HG02763 (cell line): Measurements from ENCODE around the gene TSPAN17.

Source experiments
- ATAC-seq: cut with Tn5 transposase; IDR thresholded peaks from one replicate; pipeline ENCODE4 v1.9.1; 2021; ENCODE audit warnings: mild to moderate bottlenecking, moderate library complexity; ENCODE audit not compliant: unreplicated experiment

Gene TSPAN17

DNA sequence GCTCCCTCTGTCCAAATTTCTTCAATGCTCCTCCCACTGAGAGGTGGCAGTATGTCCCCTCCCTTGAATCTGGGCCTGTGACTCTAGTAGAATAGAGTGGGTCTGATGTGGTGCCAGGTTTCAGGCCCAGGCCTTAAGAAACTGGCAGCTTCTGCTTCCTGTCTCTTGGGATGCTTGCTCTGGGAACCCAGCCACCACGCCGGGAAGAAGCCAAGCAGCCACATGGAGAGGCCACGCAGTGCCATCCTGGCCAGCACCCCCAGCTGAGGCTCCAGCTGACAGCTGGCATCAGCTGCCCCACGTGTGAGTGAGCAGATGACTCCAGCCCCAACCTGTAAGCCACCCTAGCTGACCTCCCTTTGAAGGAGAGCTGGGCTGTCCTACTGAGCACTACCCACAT is 7.3 kb upstream of the TSPAN17 start:
- ATAC-seq, result no peak

DNA sequence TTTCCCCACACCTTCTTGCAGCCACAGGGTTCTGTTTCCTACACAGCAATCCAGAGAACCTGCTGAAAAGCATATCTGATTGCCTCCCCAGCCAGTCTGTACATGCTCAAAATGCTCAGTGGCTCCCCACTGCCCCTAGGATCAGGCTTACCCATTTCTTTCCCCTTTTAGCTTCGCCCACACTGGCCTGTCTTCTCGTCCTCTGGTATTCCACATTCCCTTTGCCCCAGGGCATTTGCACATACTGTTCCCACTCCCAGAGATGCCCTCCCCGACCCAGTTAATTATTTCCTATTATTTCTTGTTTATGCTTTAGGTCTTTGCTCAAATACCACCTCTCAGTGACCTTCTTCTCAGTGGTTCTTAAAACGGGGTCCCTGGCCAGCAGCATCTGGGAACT is 6.7 kb upstream of the TSPAN17 start:
- no peak for ATAC-seq

DNA sequence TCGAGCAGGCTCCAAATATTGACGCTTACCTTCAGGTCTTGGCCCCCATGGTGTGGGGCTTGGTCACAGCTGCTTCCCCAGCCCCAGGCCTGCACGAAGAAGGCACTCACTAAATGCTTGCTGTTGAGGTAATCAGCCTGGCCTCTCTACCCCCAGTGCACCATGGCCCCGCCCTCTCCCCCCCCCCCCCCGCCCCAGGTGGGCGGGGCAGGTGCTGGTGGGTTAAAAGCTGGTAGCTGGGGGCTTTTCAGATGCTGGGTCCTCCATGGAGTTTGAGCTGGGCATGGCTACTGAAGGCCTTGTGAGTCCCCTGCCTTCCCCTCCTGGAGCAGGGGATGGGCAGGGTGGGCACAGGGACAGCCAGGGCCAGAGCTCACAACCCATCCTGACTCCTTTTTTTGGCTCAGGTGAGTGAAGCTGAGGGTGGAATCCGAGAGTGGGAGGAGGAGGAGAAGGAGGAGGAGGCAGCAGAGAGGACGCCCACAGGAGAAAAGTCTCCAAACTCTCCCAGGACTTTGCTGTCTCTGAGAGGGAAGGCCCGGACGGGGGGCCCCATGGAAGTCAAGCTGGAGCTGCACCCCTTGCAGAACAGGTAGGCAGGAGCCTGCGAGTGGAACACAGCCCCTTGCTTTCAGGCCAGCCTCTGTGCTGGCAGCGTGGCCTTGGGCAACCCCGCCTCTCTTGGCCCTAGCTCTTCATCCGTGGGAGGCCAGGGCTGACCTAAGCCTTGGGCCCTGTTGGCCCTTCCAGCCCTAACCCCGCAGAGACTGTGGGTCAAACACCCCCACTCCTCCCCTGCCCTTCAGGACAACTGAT is 4.4 kb upstream of the TSPAN17 start:
- ATAC-seq, result no peak

DNA sequence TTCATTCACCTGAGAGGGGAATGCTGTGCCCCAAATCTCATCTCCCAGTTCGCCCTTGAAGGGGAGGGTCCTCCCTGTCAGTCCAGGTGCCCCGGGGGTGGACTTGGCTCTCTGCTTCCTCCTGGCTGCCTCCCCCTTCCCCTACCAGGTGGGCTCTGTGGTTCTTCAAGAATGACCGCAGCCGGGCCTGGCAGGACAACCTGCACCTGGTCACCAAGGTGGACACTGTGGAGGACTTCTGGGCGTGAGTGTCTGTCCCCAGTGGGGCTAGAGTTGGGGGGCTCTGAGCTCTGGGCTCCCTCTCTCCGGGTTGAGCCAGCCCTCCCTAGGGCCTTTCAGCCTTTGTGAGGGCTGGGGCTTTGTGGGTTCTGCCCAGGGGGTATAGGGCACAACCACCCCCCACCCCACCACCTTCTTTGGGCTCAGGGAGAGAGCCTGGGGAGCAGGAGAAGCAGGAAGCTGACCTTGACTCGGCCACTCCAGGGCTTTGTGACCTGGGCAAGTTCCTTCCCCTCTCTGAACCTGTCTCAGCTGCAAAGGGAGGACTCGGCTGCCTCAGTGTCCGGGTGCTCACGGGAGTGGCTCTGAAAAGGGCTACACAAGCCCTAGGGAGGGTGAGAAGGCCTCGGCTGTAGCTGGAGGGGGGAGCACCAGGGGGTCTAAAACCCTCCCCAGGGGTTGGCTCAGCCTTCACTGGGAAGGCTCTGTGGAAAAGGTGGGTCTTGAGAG is 3.6 kb upstream of the TSPAN17 start:
- ATAC-seq, result no peak

DNA sequence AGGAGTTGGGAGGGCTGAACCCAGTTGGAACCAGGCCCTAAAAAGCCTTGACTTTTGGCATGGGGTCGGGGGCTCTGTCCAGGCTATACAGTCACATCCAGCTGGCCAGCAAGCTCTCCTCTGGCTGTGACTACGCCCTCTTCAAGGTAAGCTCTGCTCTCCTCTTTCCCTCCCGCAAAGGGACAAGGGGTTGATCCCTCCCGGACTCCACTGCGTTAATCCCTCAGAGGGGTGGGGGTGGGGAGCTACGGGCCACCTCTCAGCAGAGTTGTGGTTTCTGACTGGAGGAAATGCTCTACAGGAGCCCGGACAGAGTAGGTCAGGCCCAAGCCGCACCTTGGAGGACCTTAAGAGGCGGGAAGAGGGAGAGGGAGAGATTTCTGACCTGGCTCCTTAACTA is 3.0 kb upstream of the TSPAN17 start:
- ATAC-seq, result no peak

DNA sequence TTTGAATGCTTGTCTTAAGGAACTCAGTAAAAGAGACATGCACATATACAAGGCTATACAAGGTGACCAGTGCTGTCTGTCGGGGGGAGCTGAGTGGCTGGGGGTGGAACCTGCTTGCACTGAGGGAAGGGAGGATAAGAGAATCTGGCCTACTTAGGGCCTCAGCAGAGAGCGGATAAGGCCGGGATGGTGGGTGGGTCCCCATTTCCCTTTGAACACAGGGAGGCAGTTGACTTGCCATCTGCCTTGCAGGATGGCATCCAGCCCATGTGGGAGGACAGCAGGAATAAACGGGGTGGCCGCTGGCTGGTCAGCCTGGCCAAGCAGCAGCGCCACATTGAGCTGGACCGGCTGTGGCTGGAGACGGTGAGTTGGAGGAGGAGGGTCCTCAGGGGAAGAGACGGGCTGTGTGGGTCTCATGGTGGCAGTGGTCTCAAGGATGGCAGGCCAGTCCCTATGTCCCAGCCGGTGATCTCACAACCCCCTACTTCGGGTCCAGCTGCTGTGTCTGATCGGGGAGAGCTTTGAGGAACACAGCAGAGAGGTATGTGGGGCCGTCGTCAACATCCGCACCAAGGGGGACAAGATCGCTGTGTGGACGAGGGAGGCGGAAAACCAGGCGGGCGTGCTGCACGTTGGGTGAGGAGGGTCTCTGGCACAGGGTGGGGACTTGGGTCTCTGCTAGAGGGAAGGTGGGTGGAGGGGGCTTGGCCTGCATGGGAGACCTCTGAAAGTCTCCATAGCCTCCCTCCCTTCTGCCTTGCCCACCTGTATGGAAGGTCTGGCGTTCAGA is 2.2 kb upstream of the TSPAN17 start:
- no peak for ATAC-seq

DNA sequence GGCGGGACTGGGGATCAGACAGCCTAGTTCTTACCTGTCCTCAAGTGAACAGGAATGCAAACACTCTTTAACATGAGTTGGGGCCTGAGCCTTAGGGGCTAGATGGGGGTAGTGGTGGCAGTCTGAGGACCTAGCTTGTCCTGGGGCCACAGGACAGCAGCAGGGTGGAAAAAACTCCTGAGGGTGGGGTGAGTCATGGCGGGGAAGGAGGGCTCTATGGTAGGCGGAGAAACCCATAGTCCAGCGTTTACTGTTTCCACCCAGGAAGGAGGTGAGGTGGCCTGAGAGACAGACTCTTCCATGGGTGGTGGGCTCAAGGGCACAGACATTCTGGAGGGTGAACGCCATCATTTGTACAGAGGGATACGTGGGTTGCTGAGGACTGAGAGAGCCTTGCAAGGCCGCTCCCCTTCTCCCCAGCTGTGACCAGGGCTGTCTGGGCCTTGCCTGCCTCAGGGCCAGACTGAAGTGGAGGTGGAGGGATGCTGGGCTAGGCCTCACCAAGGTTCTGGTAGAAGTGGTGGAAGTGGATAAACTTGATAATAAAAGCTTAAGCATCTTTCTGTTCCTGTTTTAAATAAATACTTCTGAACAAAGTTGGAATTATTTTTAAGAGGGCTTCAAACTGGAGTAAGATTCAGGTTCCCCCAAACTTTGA is 1.1 kb upstream of the TSPAN17 start:
- ATAC-seq, result no peak

DNA sequence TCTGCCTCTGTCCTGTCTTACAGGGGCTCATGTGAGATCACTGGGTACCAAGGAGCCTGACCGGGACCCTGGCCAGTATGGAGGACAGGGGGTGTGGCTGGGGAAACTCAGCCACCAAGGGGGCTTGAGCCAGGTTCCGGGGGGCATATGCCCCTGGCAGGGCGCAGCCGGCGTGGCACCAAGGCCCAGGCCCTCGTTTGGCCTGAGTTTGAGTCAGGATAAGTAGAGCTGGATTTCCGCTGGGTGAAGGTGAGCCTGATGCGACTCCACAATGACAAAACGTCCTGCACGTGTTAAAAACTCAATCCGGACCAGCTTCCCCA is 616 bp upstream of the TSPAN17 start:
- no peak for ATAC-seq

DNA sequence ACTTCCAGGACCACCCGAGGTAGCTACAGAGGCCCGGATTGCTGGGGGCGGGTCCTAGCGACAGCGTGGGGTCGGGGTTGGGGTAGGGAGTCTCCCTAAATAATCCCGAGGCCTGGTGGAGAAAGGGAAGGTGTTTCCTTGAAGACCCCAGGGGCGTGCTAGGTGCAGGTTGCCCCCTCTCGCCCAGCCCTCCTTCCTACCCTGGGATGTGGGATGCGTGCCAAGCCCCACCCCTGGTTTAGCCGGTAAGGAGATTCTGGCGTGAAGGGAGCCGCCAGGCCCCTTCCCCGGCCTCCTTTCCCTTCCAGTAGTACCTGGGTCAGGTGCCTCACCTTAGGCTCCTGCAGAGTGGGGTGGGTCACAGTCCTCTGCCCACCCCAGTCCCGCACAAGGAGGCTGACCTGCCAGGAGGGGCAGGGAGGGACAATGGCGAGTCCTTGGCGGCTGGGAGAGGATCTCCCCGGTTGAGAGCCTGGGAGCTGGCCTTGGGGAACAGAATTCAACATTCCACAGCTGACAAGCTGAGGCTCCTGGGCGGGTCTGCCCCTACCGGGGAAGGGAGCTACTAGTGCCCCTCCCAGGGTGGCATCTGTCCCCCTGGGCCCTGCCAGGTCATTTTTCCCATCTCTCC is 674 bp downstream of the TSPAN17 start:
- ATAC-seq, result no peak

DNA sequence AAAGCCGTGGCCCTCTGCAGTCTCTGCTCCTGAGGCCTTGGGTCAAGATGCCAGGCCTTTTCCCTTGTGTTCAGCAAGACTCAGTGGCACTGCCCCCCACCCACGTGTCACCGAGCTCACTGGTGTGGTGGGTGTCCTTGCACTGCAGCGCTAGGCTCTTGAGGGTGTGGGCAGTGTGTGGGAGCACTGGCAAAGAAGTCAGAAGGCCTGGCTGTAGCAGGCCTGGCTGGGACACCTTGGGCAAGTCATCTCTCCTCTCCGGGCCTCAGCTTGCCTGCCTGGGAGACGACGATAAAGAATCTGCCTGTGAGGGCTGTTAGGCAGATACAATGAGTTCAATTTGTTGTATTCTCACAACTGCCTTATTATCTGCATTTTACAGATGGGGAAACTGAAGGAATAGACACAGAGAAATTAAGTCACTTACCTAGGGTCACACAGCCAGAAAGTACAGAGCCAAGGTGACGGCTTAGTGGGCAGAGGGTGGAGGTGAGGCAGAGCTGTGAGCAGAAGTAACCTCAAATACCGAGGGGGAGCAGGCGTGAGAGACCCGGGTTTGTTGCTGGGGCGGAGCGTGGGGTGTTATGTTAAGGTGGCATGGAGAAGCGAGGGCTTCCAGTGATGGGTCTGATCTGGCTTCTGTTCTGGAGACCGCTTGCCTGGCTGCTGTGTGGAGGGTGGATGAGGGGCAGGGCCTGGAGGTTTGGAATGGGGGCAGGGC is 1.4 kb downstream of the TSPAN17 start:
- no peak for ATAC-seq

DNA sequence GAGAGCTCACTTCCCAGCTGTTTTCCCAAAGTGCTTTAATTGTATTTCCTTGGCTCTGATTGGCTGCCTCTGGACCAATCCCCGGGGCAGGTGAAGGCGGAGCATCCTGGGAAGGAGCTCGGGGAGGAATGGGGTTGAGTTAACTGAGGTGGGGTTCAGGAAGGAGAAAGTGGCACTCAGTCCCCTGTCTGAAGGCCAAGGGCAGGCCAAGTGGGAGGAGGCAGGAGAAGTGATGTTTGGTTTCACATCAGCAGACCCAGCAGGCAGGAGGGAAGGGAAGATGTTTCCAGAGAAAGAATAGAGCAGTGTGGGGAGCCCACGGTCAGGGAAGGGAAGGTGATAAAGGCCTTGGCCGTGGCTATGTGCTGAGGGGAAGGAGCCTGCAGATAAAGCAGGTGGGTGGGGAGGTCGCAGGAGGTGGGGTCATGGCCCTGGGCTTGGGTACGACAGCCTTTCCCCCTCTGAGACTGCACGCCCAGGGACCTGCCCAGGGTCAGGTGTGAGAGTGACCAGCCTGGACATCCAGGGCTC is 3.1 kb downstream of the TSPAN17 start:
- no peak for ATAC-seq

DNA sequence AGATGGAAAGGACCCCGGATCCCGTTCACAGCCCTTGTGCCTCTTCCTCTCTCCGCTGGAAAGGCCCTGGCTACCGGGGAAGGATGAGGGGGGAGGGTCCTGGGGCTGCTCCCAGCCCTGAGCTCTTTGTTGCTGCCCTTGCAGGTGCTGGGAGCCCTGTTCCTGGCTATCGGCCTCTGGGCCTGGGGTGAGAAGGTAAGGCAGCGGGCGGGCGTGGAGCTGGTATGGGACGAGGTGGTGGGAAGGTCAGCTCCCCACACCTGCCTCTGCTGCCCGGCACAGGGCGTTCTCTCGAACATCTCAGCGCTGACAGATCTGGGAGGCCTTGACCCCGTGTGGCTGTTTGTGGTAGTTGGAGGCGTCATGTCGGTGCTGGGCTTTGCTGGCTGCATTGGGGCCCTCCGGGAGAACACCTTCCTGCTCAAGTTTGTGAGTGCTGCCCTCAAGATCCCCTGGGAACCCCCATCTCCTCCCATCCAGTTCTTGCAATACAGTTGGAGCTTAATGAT is 4.2 kb downstream of the TSPAN17 start:
- no peak for ATAC-seq

DNA sequence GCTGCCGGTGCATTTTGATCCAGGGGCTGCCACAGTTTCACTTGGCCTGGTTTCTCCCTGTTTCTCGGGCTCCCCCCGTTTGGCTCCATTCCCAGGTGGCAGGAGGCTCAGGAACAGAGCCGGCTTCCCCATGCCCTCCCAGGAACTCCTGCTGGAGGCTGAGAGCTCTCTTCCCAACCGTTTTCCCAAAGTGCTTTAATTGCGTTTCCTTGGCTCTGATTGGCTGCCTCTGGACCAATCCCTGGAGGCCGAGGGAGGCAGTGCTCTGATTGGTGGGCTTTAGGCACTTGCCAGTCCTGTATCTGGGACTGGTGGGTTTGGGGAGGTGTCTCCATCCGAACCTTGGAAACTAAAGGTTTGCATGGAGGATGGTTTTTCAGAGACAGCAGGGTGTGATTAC is 4.9 kb downstream of the TSPAN17 start:
- ATAC-seq, result no peak

DNA sequence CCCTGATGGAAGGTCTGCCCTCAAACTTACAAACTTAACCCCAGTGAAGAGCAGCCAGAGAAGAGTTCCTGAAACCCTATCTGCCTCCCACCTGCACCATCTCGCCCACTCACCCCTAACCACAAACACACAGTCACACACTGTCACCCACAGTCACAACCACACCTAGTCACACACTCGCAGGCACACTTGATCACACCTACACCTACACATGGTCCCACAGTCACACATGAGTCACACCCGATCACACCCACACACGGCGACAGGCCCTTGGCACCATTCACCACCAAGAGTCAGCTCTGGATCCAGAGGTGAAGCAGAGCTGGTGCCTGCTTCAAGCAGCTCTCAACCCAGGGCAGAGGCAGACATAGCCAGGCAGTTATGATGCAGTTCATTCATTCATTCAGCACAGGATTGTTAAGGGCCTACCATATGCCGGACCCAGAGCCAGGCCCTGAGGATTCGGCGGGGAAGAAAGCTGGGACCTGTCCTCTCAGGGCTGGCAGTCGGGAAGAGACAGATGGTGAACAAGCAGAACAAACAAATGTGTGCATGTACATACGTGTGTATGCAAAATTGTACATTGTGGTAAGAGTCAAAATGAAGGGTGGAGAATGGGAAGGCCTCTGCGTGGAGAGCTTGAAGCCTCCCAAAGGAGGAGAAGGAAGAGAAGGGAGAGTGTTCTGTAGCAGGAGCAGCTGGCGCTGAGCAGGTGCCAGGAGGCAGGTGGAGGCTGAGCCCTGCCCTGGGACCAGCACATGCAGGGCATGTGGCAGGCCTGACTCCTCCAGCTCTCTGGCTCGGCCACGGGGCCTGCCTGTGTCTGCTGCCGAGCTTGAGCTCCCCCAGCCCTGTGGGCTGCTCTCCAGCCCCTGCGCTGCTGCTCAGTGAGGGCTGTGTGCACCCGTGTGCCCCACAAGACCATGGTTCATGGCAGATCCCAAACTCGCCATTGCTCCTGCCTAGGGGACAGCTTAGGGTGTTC is 6.4 kb downstream of the TSPAN17 start:
- no peak for ATAC-seq

DNA sequence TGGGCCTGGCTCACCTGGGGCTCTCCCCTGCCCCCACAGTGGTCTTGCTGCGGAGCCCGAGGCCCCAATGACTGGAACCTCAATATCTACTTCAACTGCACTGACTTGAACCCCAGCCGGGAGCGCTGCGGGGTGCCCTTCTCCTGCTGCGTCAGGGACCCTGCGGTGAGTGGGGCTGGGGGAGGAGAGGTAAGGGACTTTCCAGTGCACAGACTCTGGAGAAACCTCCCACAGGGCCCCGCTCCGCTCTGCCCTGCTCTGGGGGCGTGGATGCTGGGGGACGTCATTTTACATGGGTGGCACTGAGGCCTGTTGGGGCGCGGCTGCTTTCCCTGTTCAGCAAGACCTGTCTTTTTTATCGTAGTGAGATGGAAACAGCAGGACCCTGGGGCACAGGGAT is 7.6 kb downstream of the TSPAN17 start:
- no peak for ATAC-seq

DNA sequence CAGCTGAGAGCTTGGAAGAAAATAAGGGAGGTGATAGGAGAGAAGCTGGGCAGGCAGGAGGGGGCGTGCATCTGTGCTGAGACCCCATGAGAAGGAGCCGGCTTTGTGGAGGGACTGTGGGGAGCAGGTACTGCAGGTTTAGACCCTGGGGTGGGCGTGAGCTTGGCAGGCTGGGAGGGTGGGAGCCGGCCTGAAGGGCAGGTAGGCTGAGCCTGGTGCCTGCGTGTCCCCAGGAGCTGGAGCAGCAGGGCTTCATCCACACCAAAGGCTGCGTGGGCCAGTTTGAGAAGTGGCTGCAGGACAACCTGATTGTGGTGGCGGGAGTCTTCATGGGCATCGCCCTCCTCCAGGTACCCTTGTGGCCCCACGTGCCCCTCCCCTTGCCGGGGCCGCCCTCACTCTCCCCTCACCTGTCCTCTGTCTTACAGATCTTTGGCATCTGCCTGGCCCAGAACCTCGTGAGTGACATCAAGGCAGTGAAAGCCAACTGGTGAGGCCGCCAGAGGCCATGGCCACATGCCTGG is 9.2 kb downstream of the TSPAN17 start:
- no peak for ATAC-seq

DNA sequence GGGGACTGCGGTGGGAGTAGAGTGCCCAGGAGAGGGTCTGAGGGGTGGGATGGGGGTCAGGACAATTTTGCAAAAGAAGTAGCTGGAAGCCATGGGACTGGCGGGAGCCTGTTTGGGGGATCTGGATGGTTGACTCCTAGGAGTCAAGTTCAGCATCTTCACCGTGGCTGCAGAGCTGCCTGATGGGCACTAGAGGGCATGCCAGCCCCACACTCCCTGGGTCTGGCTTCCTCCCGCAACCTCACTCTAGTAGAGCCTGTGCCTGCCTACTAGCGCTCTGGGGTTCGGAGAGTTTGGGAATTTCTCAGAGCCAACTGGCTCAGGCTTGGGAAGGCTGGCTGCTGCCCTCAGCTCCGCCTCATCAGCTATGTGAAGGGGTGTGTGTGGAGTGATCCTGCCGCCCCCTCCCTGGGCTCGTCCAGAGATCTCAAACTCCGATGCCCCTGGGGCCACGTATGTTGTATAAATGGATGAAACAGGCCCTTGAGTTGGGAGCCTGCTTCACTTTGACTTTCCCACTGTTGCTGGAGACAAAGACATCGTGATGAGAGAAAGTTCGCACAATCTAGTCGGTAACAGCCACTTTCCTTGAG is 10.8 kb downstream of the TSPAN17 start:
- ATAC-seq, result no peak
